Left lung (tissue), 10 donors: ENCODE results near the gene CTLA4. TPM values are rescaled to one million over a fixed set of nuclear protein-coding genes. Genes with fewer than 3 reads are reported as not detected.

Experiments
- ATAC-seq: fragments of 200-7000 bp; cut with Tn5 transposase; one replicate; pipeline ENCODE4 v1.9.1; 2020; ENCODE audit warnings: moderate library complexity
- DNase-seq, 4 donors: peaks; one replicate each; pipeline ENCODE4 v3.0.0-alpha.2; 2013 to 2020
- H3K27ac ChIP-seq, 2 donors: fragments of 200-600 bp; sonication (generic) in 1 of 2; one replicate each; pipeline versions ENCODE4 v1.5.0 to v1.8.0; 2020 to 2021
- H3K27me3 ChIP-seq, 2 donors: fragments of 200-600 bp; sonication (generic) in 1 of 2; one replicate each; pipeline versions ENCODE4 v1.5.0 to v1.8.0; 2020 to 2021
- H3K36me3 ChIP-seq, 2 donors: fragments of 200-600 bp; sonication (generic) in 1 of 2; one replicate each; pipeline versions ENCODE4 v1.5.0 to v1.8.0; 2020 to 2021
- H3K4me1 ChIP-seq, 2 donors: fragments of 200-600 bp; one replicate each; pipeline ENCODE4 v1.8.0; 2021
- H3K4me3 ChIP-seq, 2 donors: fragments of 200-600 bp; sonication (generic) in 1 of 2; one replicate each; pipeline versions ENCODE4 v1.5.0 to v1.8.0; 2020 to 2021; ENCODE audit warnings: mild to moderate bottlenecking in 1 of 2
- H3K9me3 ChIP-seq, 2 donors: fragments of 200-600 bp; sonication (generic) in 1 of 2; one replicate each; pipeline versions ENCODE4 v1.5.0 to v1.8.0; 2020 to 2021
- intact Hi-C, 2 donors: fragments of 100-400 bp; cut with DNase I; formaldehyde crosslinking; loops; one replicate each; pipeline versions ENCODE4 v1.11.2 to v1.14.2; 2022
- polyA plus RNA-seq, 6 donors: library from polyadenylated mRNA; unstranded; fragments of 120-200 nt; gene quantifications; one replicate each; pipeline ENCODE4 v1.2.1, GENCODE V29; 2013; ENCODE audit not compliant: insufficient read length in 6 of 6
- total RNA-seq, 2 donors: library from RNA; stranded (reverse); fragmentation: NEBNext Ultra II Directional; extraction: Animal tissue kit (Norgen Biotek cat#: 25700); gene quantifications; one replicate each; pipeline ENCODE4 v1.2.1, GENCODE V29; 2021
- TF ChIP-seq, protein P1 (sequence below), 2 donors: fragments of 200-600 bp; sonication (generic) in 1 of 2; IDR thresholded peaks; one replicate each; pipeline versions ENCODE4 v1.5.0 to v1.8.0; 2021; ENCODE audit warnings: antibody characterized with exemption in 2 of 2
- donor health status: DM: no; HTN: yes; CAD: no.
- donor health status: DM: no; HTN: no; CAD: no.

Gene CTLA4
- total and polyA plus RNA-seq, 8 donors: 0.17 to 1.4 (median 0.40) TPM; not detected in 1

DNA sequence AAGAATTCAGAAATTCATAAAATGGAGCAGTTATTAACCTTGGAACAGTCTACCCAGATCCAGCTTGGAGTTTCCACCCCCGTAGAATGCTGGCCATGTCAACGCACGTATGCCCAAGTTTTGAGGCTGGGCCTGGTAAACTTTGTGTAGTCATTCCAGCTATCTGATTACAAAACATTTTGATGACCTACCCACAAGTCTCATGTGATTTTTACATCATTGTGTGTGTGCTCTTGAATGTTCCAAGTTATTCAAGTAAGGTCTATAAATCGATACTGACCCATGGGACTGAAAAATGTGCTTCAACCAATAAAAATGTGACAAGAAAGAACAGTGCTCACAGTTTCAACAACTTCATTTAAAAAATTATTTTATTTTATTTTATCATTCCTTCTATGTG is 36.5 kb downstream of the CTLA4 start:
- DNase-seq (no peak), ATAC-seq (no peak)
- H3K36me3 ChIP-seq: no peaks in the 10 kb centered on the region
- peaks cover 5 to 31% of the 10 kb centered on the region in 2 donors for H3K9me3 ChIP-seq
- intact Hi-C loops: no loop called here
- peaks cover 4 to 13% of the 10 kb centered on the region in 2 donors for H3K4me1 ChIP-seq
- H3K27me3 ChIP-seq: no peaks in the 10 kb centered on the region
- H3K27ac ChIP-seq: no peak overlapping the region
- TF ChIP-seq, protein P1, sequence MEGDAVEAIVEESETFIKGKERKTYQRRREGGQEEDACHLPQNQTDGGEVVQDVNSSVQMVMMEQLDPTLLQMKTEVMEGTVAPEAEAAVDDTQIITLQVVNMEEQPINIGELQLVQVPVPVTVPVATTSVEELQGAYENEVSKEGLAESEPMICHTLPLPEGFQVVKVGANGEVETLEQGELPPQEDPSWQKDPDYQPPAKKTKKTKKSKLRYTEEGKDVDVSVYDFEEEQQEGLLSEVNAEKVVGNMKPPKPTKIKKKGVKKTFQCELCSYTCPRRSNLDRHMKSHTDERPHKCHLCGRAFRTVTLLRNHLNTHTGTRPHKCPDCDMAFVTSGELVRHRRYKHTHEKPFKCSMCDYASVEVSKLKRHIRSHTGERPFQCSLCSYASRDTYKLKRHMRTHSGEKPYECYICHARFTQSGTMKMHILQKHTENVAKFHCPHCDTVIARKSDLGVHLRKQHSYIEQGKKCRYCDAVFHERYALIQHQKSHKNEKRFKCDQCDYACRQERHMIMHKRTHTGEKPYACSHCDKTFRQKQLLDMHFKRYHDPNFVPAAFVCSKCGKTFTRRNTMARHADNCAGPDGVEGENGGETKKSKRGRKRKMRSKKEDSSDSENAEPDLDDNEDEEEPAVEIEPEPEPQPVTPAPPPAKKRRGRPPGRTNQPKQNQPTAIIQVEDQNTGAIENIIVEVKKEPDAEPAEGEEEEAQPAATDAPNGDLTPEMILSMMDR (IDR thresholded peaks at IDR 0.05): no peak
- H3K4me3 ChIP-seq: no peak overlapping the region

DNA sequence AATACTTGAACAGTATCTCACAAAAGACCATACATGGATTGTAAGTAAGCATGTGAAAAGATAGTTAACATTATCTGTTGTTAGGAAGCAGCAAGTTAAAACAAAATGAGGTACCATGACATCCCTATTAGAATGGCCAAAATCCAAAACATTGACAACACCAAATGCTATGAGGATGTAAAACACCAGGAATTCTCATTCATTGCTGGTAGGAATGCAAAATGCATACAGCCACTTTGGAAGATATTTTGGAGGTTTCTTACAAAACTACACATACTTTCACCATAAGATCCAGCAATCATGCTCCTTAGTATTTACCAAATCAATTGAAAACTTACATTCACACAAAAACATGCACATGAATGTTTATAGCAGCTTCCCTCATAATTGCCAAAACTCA is 38.1 kb downstream of the CTLA4 start:
- intact Hi-C loops: no loop called here
- Histone ChIP-seq H3K27ac (no peak overlapping the region), H3K9me3 (peaks cover 5 to 31% of the 10 kb centered on the region in 2 donors), H3K4me3 (no peak overlapping the region), H3K36me3 (no peaks in the 10 kb centered on the region), H3K4me1 (peaks cover 5 to 20% of the 10 kb centered on the region in 2 donors), H3K27me3 (no peaks in the 10 kb centered on the region)
- ATAC-seq: no peak
- no peak for DNase-seq
- TF ChIP-seq, protein P1 (IDR thresholded peaks at IDR 0.05): no peak

DNA sequence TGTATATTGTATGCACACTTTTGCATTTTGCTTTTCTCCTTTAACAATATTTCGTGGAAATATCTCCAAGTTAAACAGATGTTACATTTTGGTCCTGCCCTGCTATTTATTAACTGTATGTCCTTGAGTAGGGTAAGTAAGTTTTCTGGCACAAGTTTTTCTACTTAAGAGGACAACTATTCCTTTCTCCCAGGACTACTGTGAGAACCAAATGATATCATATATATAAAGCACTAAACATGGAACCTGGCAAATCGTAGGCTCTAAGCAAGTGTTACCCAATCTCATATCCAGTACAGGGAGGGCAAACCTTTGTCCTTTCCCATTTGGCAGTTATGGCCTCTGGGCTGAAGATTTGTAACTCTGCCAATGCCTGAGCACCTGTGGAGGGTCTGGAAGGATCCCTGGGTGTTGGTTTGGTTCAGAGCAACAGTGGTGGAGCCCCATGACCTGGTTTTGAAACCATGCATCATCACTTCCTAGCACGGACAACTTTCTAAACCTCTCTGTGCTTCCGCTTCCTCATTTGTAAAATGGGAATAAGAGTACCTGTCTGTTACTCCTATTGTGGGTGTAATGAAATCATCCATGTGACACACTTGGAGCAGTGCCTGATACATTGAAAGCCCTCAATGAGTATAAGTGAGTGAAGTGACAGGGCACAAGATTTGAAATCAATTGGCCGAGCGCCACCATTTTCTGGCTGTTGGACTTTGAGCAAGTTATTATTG is 40.7 kb downstream of the CTLA4 start:
- DNase-seq (peak in 1 of 4 donors; percentile 64), ATAC-seq (peak; percentile 34)
- intact Hi-C loops: no loop called here
- no peak overlapping the region for H3K4me3 ChIP-seq
- H3K27me3 ChIP-seq: no peaks in the 10 kb centered on the region
- no peaks in the 10 kb centered on the region for H3K36me3 ChIP-seq
- peaks cover 5 to 20% of the 10 kb centered on the region in 2 donors for H3K4me1 ChIP-seq
- TF ChIP-seq, protein P1 (IDR thresholded peaks at IDR 0.05): no peak
- peak overlapping the region; percentile 21 to 47 for H3K27ac ChIP-seq
- H3K9me3 ChIP-seq: peaks cover 0 to 5% of the 10 kb centered on the region in 2 donors

DNA sequence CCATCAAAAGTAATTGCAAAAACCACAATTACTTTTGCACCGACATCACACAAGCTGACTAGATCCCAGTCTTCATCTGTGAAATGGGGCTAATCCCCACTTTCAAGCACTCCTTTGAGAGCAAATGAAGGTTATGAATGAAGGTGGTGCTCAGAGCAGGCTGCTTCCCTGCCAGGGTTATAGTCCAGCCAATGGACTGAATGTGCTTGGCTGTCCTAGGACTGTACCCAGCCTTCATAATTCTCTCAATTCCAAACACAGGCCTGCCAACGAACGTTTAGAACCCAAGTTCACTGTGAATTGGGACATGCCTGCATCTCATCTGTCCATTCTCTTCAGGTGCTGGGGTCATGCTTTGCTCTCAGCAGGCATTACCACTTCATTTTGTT is 41.2 kb downstream of the CTLA4 start:
- H3K9me3 ChIP-seq: no peaks in the 10 kb centered on the region
- peak; percentile 15 for ATAC-seq
- peaks cover 5 to 20% of the 10 kb centered on the region in 2 donors for H3K4me1 ChIP-seq
- TF ChIP-seq, protein P1 (IDR thresholded peaks at IDR 0.05): no peak
- no peaks in the 10 kb centered on the region for H3K27me3 ChIP-seq
- DNase-seq: no peak
- intact Hi-C loops: no loop called here
- H3K36me3 ChIP-seq: no peaks in the 10 kb centered on the region
- peak overlapping the region; percentile 21 to 47 for H3K27ac ChIP-seq
- no peak overlapping the region for H3K4me3 ChIP-seq

DNA sequence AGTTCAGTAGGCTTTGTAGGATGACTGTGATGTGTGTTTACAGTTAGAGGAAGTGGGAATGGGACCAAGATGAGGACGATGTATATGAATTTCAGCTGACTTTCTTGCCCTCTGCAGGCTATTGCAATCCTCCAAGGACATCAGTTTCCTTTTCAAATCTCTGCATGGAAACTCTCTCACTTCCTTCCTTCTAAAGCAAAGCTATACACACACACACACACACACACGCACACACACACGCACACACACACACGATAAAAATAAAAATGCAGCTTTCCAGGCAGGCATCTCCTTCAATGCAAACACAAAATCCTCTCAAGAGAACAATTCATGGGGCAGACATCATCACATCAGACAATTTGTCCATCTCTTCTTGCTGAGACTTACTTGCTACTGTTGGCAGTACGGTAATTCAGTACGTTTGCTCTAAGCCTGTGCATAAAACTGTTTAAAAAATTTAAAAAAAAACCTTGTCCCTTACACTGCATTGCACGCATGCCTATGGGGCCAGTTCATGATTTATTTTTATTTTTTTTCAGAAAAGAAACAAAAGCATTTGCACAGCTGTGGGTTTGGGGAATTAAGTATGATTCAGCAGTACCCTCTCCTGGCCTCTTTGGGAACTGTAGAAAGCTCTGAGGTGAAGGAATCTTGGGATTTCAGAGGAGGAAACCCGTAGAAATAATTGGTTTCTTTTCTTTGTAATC is 41.8 kb downstream of the CTLA4 start:
- no peak overlapping the region for H3K4me3 ChIP-seq
- peak; percentile 84 for ATAC-seq
- H3K27me3 ChIP-seq: no peaks in the 10 kb centered on the region
- DNase-seq: peak in 2 of 4 donors; percentile 58 to 71
- intact Hi-C loops: no loop called here
- TF ChIP-seq, protein P1 (IDR thresholded peaks at IDR 0.05): peak; percentile 60 to 68
- no peaks in the 10 kb centered on the region for H3K9me3 ChIP-seq
- peaks cover 5 to 20% of the 10 kb centered on the region in 2 donors for H3K4me1 ChIP-seq
- peak overlapping the region in 1 of 2 donors; percentile 47 for H3K27ac ChIP-seq
- no peaks in the 10 kb centered on the region for H3K36me3 ChIP-seq
